NCI-H2227 treated with DMSO at 0.1 percent for 48 hours (cell line): ENCODE measurements around the gene LGALS8.
"Not testable (repeated sequence)": the region's sequence is repeated elsewhere in the genome, so short reads cannot be mapped to it uniquely, and the experiment has no call there.

Experiments used
- DNase-seq: peaks from one replicate; lab custom pipeline; 2025; lab: John Stamatoyannopoulos, UW

LGALS8 gene

GRCh38 chr1:236540813-236541465 lies 17.2 kb downstream of the LGALS8 start:
- DNase-seq = no peak

GRCh38 chr1:236541710-236542109 lies 17.9 kb downstream of the LGALS8 start:
- no peak for DNase-seq

- DNase-seq = no peak
Measured at GRCh38 chr1:236543065-236543669, 19.4 kb downstream of the LGALS8 start.

- no peak for DNase-seq
Measured at GRCh38 chr1:236545621-236546169, 21.9 kb downstream of the LGALS8 start.

- no peak for DNase-seq
Measured at GRCh38 chr1:236548452-236548851, 24.7 kb downstream of the LGALS8 start.

- DNase-seq = no peak
Measured at GRCh38 chr1:236550961-236551851, 27.4 kb downstream of the LGALS8 start.

GRCh38 chr1:236552096-236552495 lies 28.3 kb downstream of the LGALS8 start:
- no peak for DNase-seq

- no peak for DNase-seq
Measured at GRCh38 chr1:236552901-236553300, 29.1 kb downstream of the LGALS8 start.

- no peak for DNase-seq
Measured at GRCh38 chr1:236553370-236553769, 29.6 kb downstream of the LGALS8 start.

- DNase-seq = no peak
Measured at GRCh38 chr1:236556606-236557005, 32.8 kb downstream of the LGALS8 start.

GRCh38 chr1:236558081-236558480 lies 34.3 kb downstream of the LGALS8 start:
- no peak for DNase-seq

- peak; percentile 55 for DNase-seq
Measured at GRCh38 chr1:236558846-236559245, 35.1 kb downstream of the LGALS8 start.

- no peak for DNase-seq
Measured at GRCh38 chr1:236560213-236560771, 36.5 kb downstream of the LGALS8 start.

- no peak for DNase-seq
Measured at GRCh38 chr1:236561976-236562375, 38.2 kb downstream of the LGALS8 start.

- no peak for DNase-seq
Measured at GRCh38 chr1:236565530-236565929, 41.7 kb downstream of the LGALS8 start.

- DNase-seq = no peak
Measured at GRCh38 chr1:236568285-236568894, 44.6 kb downstream of the LGALS8 start.

- no peak for DNase-seq
Measured at GRCh38 chr1:236575523-236575922, 51.7 kb downstream of the LGALS8 start.

- DNase-seq = no peak
Measured at GRCh38 chr1:236576004-236576403, 52.2 kb downstream of the LGALS8 start.

GRCh38 chr1:236577041-236577440 lies 53.3 kb downstream of the LGALS8 start:
- DNase-seq = not testable (repeated sequence)

GRCh38 chr1:236578661-236579060 lies 54.9 kb downstream of the LGALS8 start:
- no peak for DNase-seq

- DNase-seq = not testable (repeated sequence)
Measured at GRCh38 chr1:236580404-236580803, 56.6 kb downstream of the LGALS8 start.

GRCh38 chr1:236581528-236581927 lies 57.7 kb downstream of the LGALS8 start:
- no peak for DNase-seq
